Iris pigment epithelial cell (primary cell): ENCODE data around the gene RARA.

ENCODE experiments used
- DNase-seq: peaks from one replicate; pipeline ENCODE4 v3.0.0-alpha.2; 2011; ENCODE audit warnings: low read depth

RARA gene

DNA sequence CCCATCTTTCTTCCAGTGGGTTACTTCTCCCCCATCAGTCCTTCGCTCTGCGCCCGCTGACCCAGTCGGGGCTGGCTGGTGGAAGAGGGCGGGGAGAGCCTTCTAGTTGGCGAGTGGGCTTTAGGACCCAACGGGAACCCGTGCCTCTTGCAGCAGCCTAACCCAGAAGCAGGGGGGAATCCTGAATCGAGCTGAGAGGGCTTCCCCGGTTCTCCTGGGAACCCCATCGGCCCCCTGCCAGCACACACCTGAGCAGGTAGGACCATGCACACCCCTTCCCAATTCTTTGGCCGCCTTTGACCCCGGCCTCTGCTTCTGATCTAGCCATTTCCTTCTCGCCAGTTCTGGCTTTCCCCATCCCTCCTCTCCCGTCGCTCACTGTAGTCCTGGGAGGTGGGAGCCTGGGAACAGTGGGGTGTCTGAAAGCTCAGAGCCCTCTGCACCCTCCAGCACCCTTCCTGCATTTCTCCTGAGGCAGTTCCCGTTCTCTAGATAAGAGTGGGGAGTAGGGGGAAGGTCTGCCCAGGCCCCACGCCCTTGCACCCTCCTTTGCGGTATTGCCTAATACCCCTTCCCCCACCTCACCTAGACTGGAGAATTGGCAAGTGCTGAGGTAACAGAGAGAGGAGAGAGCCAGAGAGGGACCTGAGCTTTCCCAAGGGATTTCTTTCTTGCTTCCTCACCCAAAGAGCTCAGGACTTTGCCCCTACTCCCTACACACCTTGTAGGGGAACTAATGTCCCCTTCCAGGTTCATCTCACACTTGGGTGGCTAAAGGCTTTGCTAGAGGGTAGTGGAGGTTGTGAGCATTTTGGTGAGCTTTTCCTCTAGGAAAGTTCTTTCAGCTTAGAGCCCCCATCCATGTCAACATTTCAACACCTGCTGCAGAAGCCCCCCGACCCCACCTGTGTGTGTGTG is at the start of gene RARA:
TSS of gene RARA (plus strand) at position 150 of the 918 bp plus-strand sequence. CDS start 22,039 bp downstream, outside the sequence.
- DNase-seq: peak; percentile 64

DNA sequence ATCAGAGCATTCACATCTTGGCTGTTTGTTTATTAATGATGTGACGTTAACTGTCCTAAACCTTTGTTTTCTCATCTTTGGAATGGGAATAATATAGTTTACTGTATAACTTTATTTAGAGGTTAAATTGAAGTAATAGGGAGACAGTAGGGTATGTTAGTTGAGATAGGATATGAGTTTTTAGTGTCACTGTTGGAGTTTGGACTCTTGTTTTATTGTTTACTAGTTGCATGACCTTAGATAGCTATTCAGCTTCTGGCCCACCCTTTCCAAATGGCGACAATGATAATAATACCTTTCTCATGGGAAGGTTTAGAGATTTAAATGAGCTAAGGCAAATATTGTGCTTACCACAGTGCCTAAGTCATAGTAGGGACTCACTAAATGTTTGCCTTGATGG is 49.5 kb upstream of the RARA start:
- DNase-seq: no peak

GRCh38 chr17:40260528-40260927 is 48.5 kb upstream of the RARA start:
- DNase-seq: no peak

- no peak for DNase-seq
Measured at GRCh38 chr17:40264458-40265185, 44.4 kb upstream of the RARA start.

GRCh38 chr17:40265337-40265736 is 43.6 kb upstream of the RARA start:
- DNase-seq: no peak

- no peak for DNase-seq
Measured at GRCh38 chr17:40266882-40267281, 42.1 kb upstream of the RARA start.

- no peak for DNase-seq
Measured at GRCh38 chr17:40268141-40268712, 40.8 kb upstream of the RARA start.

- no peak for DNase-seq
Measured at GRCh38 chr17:40278414-40278813, 30.6 kb upstream of the RARA start.

DNA sequence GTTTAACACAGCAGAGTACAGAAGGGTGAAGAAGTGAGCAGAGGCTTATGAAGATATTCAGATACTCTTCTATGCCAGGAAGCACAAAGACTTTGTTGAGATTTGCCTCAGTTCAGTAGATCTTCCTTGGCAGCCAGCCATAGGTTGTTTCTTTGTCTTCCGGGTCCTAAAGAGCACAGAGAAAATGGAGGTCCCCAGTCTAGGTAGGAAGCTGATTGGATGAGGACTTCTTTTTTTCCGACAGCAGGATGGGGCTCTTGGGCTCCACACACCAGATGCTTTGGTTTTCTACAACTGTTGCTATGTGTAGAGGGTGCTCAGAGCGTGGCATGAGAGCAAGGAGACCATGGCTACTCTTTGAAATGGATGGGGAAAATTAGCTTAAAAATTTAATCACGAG is 29.6 kb upstream of the RARA start:
- peak; percentile 48 for DNase-seq

DNA sequence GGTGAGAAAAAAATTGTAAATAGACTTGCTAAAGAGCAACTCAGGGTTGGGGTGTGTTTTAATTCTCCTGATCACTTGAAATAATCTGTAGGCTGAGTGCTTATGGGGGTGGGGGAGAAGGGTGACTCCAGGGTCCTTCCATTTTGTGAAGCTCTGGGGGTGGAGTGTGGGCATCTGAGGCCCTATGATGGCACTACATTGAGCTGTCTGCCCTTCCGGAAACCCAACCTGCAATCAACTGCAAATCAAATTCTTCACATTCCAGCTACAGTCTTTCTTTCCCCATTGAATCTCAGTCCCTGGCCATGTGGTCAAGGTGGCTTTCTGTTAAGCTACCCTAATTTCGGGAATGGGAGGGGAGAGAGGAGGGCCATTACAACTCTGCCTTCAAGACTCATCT is 27.3 kb upstream of the RARA start:
- DNase-seq: no peak

GRCh38 chr17:40283662-40284061 is 25.3 kb upstream of the RARA start:
- peak; percentile 98 for DNase-seq

DNA sequence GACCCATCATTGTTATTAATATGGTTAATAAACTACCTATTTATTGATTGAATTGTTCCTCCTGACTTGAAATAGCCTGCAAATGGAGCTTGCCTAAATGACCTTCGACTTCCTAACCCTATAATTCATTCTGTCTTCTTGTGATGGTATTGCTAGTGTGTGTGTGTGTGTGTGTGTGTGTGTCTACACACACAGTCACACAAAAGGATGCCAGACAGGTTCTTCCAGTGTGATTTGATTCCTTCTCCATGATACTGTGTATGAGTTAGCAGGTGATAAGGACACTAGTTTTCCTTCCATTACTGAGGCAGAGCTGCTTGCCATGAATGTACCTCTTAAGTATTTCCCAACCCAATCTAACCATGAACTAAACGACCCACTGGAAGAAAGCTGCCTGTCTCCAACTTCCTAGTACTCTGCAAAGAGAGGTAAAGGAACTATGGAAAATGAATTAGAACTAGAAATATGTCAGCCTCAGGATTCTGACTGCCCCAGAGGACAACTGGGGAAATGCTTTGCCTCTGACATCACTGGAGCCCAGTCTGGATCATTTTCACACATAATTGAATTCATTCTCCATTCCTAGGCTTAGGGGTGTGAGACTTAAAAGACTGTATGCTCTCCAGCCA is 24.8 kb upstream of the RARA start:
- DNase-seq: peak; percentile 91

DNA sequence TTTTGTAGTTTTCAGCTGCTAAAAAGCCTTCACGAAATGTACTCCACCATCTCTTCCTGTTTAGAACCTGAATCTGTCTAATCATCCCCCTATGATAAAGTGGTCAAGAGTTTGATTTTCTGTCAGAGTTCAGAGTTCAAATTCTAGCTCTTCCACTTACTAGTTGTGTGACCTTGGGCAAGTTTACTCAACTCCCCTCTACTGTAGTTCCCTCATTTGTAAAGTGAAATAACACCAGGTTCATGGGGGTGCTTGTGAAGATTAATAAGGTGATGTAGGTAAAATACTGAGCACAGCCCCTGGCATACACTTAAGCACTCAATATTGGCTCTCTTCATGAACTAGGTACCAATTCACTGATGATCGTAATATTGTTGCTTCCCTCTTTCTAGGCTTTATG is 22.5 kb upstream of the RARA start:
- no peak for DNase-seq

DNA sequence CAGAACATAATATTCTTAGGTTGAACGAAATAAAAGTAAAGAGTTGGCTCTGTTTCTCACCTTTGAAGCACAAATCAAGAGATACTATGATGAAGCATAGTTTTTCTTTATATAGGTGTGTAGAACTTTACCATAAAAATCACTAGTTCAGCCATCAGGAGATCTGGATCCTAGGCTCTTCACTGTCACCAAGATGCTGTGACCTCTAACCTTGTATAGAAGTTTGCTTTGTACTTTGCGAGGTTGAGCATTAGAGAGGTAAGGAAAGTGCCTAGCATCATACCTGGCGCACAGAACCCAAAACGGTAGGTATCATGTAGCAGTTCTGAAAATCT is 21.9 kb upstream of the RARA start:
- no peak for DNase-seq

- DNase-seq: peak; percentile 99
Measured at GRCh38 chr17:40287494-40288369, 21.2 kb upstream of the RARA start, which contains the start of gene CDC6. Gene CDC6, plus strand, starts transcription at chr17:40287879. Its CDS starts 1,542 bp downstream, at chr17:40289421.

DNA sequence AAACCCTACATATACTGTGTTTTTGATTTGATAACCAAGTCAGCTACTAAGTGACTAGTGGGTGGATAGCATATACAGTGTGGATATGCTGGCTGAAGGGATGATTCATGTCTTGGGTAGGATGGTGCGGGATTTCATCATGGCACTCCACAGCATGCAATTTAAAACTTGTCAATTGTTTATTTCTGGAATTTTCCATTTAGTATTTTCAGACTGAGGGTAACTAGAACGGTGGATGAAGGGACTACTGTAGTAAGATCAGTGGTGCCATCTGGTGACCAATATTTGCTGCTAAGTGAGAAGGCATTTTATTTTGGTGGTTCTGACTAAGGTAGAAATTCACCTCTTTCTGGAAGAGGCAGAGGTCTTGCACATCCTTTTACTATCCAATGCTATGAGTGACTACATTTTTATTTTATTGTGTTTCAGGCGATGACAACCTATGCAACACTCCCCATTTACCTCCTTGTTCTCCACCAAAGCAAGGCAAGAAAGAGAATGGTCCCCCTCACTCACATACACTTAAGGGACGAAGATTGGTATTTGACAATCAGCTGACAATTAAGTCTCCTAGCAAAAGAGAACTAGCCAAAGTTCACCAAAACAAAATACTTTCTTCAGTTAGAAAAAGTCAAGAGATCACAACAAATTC is 18.2 kb upstream of the RARA start:
- DNase-seq: peak; percentile 97

DNA sequence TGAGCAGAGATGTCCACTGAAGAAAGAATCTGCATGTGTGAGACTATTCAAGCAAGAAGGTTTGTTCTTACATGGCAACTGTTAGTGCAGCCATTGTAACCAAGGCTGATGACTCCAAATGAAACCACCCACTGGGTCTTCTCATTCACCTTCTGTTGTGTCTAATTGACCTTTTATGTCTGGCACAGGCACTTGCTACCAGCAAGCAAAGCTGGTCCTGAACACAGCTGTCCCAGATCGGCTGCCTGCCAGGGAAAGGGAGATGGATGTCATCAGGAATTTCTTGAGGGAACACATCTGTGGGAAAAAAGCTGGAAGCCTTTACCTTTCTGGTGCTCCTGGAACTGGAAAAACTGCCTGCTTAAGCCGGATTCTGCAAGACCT is 17.7 kb upstream of the RARA start:
- no peak for DNase-seq

GRCh38 chr17:40293363-40293762 is 15.6 kb upstream of the RARA start:
- no peak for DNase-seq

- no peak for DNase-seq
Measured at GRCh38 chr17:40295488-40296436, 13.2 kb upstream of the RARA start.

DNA sequence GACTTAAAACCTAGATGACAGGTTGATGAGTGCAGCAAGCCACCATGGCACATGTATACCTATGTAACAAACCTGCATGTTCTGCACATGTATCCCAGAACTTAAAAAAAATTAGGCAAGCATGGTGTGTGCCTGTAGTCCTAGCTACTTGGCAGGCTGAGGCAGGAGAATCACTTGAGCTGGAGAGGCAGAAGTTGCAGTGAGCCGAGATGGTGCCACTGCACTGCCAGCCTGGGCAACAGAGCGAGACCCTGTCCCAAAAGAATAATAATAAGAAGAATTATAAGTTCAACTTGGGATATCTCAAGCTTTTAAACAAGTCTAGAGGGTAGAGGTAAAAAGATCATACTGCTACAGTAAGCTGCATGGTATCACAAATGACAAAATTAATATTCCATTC is 11.5 kb upstream of the RARA start:
- DNase-seq: no peak
